Peyer's patch (tissue), 4 donors: ENCODE measurements around the gene STK39. TPM values are rescaled to one million over a fixed set of nuclear protein-coding genes. Genes with fewer than 3 reads are reported as not detected.
A peak's percentile ranks its signal among the peaks of the same experiment; 100 is the strongest.
"Not testable (repeated sequence)": the region's sequence is repeated elsewhere in the genome, so short reads cannot be mapped to it uniquely, and the experiment has no call there.

Experiments used
- DNase-seq, 3 donors: peaks; one replicate each; pipeline ENCODE4 v3.0.0-alpha.2; 2017 to 2019
- H3K27ac ChIP-seq, 4 donors: fragments of 200-600 bp; sonication (generic); one replicate each; pipeline ENCODE4 v1.5.1; 2016 to 2019
- H3K27me3 ChIP-seq, 2 donors: fragments of 200-600 bp; sonication (generic); one replicate each; pipeline ENCODE4 v1.5.1; 2019
- H3K36me3 ChIP-seq, 3 donors: fragments of 200-600 bp; sonication (generic); one replicate each; pipeline ENCODE4 v1.5.1; 2016 to 2019
- H3K4me1 ChIP-seq, 4 donors: fragments of 200-600 bp; sonication (generic); one replicate each; pipeline ENCODE4 v1.5.1; 2016 to 2019
- H3K4me3 ChIP-seq, 4 donors: fragments of 200-600 bp; sonication (generic); 1 replicate in 3 of 4; 2 replicates in 1 of 4; pipeline ENCODE4 v1.5.1; 2016 to 2019; ENCODE audit warnings: mild to moderate bottlenecking in 1 of 4
- H3K9me3 ChIP-seq, 4 donors: fragments of 200-600 bp; sonication (generic); one replicate each; pipeline ENCODE4 v1.5.1; 2016 to 2019; ENCODE audit warnings: mild to moderate bottlenecking in 1 of 4
- POLR2A ChIP-seq, 2 donors: fragments of 450-650 bp; IDR thresholded peaks; one replicate each; pipeline ENCODE4 v1.5.1; 2017; ENCODE audit warnings: antibody characterized with exemption in 2 of 2, mild to moderate bottlenecking in 2 of 2, moderate library complexity in 2 of 2
- total RNA-seq, 4 donors: library from RNA; depleted of rRNA; stranded (reverse); fragments of >200 nt; gene quantifications; one replicate each; pipeline ENCODE4 v1.1.0, GENCODE V29; 2016
- TF ChIP-seq, protein P1 (sequence below), 6 experiments: fragments of 450-650 bp in 4 of 6; fragments of 200-600 bp in 2 of 6; sonication (generic) in 1 of 6; IDR thresholded peaks; one replicate each; pipeline ENCODE4 v1.5.1; 2017 to 2019; ENCODE audit warnings: antibody characterized with exemption in 6 of 6, mild to moderate bottlenecking in 3 of 6, moderate library complexity in 1 of 6

STK39 gene
- total RNA-seq, 4 donors from 2014 or later = 39.6 to 55.9 (median 51.0) TPM

DNA sequence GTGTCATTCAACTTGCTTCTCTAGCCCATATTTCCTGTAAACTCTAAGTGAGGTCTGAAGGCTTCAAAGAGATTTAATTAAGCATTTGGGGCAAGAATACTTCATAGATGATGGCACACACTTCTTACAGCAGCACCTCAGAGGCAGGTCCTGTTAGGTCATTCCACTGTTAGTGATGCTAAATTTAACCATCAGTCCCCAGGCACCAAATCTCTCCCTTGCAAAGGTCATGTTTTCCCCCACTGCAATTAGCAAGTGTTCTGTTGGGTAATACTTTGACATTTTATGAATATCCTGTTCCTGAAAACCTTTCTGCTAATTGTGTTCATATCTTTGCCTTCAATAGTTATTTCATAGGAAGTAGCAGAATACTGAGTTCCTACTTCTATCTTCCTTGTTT, 117.0 kb downstream of the STK39 start:
- no peak overlapping the region for H3K27ac ChIP-seq

DNA sequence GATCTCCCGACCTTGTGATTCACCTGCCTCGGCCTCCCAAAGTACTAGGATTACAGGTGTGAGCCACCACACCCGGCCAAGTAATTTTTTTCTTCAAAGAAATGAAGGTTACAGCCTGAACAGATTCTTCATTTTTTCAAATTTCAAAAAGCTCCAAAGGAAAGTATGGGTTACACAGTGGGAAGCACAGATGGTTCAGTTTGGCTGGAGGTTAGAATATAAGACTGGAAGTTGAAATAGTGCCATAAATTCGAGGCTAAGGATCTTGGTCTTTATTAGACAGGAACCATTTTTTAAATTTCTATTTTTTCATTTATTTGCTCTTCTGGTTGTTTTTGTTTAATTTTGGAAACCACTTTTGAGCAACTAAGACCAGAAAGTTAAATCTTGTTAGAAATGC, 120.0 kb downstream of the STK39 start:
- H3K27ac ChIP-seq = no peak overlapping the region
- H3K36me3 ChIP-seq = peaks cover 0 to 26% (median 0%) of the 10 kb centered on the region in 3 donors
- H3K27me3 ChIP-seq = no peaks in the 10 kb centered on the region
- H3K4me3 ChIP-seq = no peak overlapping the region
- no peaks in the 10 kb centered on the region for H3K9me3 ChIP-seq
- no peak for TF ChIP-seq POLR2A (IDR thresholded peaks at IDR 0.05)
- TF ChIP-seq, protein P1, sequence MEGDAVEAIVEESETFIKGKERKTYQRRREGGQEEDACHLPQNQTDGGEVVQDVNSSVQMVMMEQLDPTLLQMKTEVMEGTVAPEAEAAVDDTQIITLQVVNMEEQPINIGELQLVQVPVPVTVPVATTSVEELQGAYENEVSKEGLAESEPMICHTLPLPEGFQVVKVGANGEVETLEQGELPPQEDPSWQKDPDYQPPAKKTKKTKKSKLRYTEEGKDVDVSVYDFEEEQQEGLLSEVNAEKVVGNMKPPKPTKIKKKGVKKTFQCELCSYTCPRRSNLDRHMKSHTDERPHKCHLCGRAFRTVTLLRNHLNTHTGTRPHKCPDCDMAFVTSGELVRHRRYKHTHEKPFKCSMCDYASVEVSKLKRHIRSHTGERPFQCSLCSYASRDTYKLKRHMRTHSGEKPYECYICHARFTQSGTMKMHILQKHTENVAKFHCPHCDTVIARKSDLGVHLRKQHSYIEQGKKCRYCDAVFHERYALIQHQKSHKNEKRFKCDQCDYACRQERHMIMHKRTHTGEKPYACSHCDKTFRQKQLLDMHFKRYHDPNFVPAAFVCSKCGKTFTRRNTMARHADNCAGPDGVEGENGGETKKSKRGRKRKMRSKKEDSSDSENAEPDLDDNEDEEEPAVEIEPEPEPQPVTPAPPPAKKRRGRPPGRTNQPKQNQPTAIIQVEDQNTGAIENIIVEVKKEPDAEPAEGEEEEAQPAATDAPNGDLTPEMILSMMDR (IDR thresholded peaks at IDR 0.05) = no peak
- no peaks in the 10 kb centered on the region for H3K4me1 ChIP-seq
- DNase-seq = no peak

More for the DNA sequence above, 117.0 kb downstream of the STK39 start:
- no peaks in the 10 kb centered on the region for H3K9me3 ChIP-seq
- H3K4me1 ChIP-seq = no peaks in the 10 kb centered on the region
- H3K4me3 ChIP-seq = no peak overlapping the region
- H3K36me3 ChIP-seq = peaks cover 0 to 13% (median 0%) of the 10 kb centered on the region in 3 donors
- no peak for DNase-seq
- no peaks in the 10 kb centered on the region for H3K27me3 ChIP-seq
- no peak for TF ChIP-seq POLR2A (IDR thresholded peaks at IDR 0.05)
- TF ChIP-seq, protein P1 (IDR thresholded peaks at IDR 0.05) = no peak

- H3K9me3 ChIP-seq, DNase-seq, H3K4me3 ChIP-seq, H3K27ac ChIP-seq, H3K27me3 ChIP-seq, H3K4me1 ChIP-seq: not testable (repeated sequence)
- H3K36me3 ChIP-seq = peaks cover 0 to 22% (median 0%) of the 10 kb centered on the region in 3 donors
Observed at GRCh38 chr2:168122210-168122609, 125.2 kb downstream of the STK39 start.

DNA sequence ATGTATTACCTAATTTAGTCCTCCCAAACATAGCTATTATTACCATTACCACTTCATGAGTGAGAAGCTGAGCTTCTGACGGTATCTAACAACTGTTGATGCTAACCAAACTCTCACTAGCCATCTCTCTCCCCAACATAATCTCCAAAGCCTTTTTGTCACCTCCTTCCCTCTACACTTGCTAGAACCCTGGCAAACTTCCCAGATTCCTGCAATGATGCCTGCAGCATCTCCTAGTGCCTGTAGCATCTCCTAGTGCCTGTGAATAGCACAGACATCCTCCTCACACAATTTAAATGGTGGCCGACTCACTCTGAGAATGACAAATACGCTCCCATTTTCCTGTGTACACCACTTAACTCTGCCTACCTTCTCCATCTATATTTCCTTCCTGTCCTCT, 126.7 kb downstream of the STK39 start:
- DNase-seq = no peak
- Histone ChIP-seq H3K27me3 (no peaks in the 10 kb centered on the region), H3K9me3 (no peaks in the 10 kb centered on the region), H3K4me1 (no peaks in the 10 kb centered on the region), H3K27ac (no peak overlapping the region), H3K4me3 (no peak overlapping the region), H3K36me3 (peaks cover 0 to 22% (median 0%) of the 10 kb centered on the region in 3 donors)
- TF ChIP-seq, protein P1 (IDR thresholded peaks at IDR 0.05) = no peak
- no peak for TF ChIP-seq POLR2A (IDR thresholded peaks at IDR 0.05)

DNA sequence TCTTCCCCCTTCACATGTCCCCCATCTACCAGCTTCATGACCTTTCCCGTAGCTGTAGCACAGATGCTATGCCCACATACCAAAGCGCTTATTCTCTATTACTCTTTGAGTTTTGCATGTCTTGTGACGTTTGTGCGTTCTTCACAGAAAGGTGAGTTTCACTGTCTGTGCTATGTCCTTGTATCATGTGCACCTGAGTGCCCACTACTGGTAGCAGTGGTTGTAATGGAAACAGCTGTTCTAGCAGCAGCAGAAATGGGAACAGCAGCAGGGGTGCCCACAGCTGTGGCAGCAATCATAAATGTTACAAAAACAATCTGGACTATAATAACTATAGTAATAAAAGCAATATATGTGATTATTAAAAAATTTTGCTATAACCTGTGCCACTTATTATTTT, 127.1 kb downstream of the STK39 start:
- H3K4me1 ChIP-seq = no peaks in the 10 kb centered on the region
- no peak for DNase-seq
- H3K36me3 ChIP-seq = peaks cover 0 to 22% (median 0%) of the 10 kb centered on the region in 3 donors
- TF ChIP-seq, protein P1 (IDR thresholded peaks at IDR 0.05) = no peak
- TF ChIP-seq POLR2A (IDR thresholded peaks at IDR 0.05) = no peak
- no peak overlapping the region for H3K27ac ChIP-seq
- H3K4me3 ChIP-seq = no peak overlapping the region
- no peaks in the 10 kb centered on the region for H3K27me3 ChIP-seq
- no peaks in the 10 kb centered on the region for H3K9me3 ChIP-seq

GRCh38 chr2:168119515-168120141, 127.8 kb downstream of the STK39 start:
- DNase-seq = no peak
- H3K4me3 ChIP-seq = no peak overlapping the region
- no peaks in the 10 kb centered on the region for H3K9me3 ChIP-seq
- no peak for TF ChIP-seq POLR2A (IDR thresholded peaks at IDR 0.05)
- TF ChIP-seq, protein P1 (IDR thresholded peaks at IDR 0.05) = peak in 4 of 6 experiments; percentile 56 to 57 (median 56)
- no peaks in the 10 kb centered on the region for H3K27me3 ChIP-seq
- H3K36me3 ChIP-seq = peaks cover 0 to 22% (median 0%) of the 10 kb centered on the region in 3 donors
- H3K4me1 ChIP-seq = no peaks in the 10 kb centered on the region
- no peak overlapping the region for H3K27ac ChIP-seq
